ENCODE measurements around the gene RNASEL. TPM values are rescaled to one million over a fixed set of nuclear protein-coding genes. Genes with fewer than 3 reads are reported as not detected.
A peak's percentile ranks its signal among the peaks of the same experiment; 100 is the strongest.

The RNASEL gene
- total RNA-seq, 1 donor from 2014 or later, result 4.0 TPM

DNA sequence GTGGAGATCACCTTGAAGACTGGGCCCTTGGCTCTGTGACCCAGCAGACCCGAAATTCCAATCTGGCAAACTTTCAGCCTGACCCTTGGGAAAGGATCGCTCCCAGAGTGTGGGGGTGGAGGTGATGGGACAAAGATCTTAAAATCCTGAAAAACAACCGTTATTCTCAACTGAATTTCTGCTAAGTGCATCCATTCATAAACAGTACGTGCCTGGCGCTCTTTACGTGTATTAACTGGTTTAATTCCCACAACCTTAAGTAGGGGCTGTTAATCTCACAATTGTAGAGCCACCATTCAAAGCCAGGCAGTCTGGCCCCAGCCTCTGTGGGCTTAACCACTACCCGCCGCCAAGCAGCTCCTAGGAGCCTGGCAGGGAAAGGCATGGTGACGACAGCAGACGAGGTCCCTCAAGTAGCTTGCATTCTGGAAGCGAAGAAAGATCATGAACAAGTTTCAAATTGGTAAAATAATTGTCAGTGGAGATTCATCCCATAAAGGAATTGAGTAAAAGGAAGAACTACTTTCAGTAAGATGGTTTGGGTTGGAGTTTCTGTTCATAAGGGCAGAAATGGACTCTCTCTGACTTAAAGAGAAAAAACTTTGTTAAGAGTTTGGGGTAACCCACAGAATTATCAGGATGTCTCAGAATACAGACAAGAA, 26.5 kb upstream of the RNASEL start:
- DNase-seq (ENCODE audit: low spot score), result no peak
- peak overlapping the region; percentile 76 for H3K4me3 Mint-ChIP-seq (ENCODE audit: unreplicated experiment)
- peaks cover 67% of the 10 kb centered on the region for H3K4me1 Mint-ChIP-seq (ENCODE audit: low read depth)
- TF ChIP-seq CTCF (IDR thresholded peaks at IDR 0.05), result no peak
- no peaks in the 10 kb centered on the region for H3K27me3 Mint-ChIP-seq (ENCODE audit: low read depth)
- H3K36me3 Mint-ChIP-seq (ENCODE audit: low read depth), result no peaks in the 10 kb centered on the region
- H3K9me3 Mint-ChIP-seq (ENCODE audit: low read depth), result no peaks in the 10 kb centered on the region
- peak overlapping the region; percentile 99 for H3K27ac Mint-ChIP-seq (ENCODE audit: unreplicated experiment)

DNA sequence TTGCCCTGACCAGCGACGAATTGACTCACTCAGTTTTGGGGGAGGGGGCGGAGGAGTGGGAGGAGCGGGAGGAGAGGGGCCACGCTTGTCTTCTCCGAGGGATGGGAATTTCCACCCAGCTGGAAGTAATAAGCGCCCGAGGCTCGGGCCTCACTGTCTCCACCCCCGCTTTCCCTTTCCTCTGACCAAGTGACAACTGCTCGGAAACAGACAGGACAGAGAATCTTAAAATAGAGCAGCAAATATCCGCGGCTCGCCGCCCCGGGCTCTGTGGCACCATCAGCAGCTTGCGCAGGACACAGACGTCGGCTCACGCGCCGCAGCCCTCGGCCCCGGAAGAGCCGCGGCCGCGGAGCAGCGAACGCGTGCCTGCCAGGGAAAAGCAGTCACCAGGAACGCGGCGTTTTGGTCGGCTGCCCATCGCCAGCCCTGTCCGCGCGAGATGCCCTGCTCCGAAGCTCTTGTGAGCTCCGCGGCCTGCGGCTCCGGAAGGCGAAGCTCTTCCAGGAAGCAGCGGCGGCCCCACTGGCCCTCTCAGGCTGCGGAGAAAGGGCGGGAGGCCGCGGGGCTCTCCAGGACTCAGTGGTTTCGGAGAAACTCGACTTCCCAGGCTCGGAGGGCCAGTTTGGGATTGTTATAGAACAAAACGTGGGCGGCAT, 25.9 kb upstream of the RNASEL start:
- Mint-ChIP-seq H3K27ac (ENCODE audit: unreplicated experiment) (peak overlapping the region; percentile 99), H3K4me3 (ENCODE audit: unreplicated experiment) (peak overlapping the region; percentile 76), H3K4me1 (ENCODE audit: low read depth) (peaks cover 74% of the 10 kb centered on the region), H3K27me3 (ENCODE audit: low read depth) (no peaks in the 10 kb centered on the region), H3K36me3 (ENCODE audit: low read depth) (no peaks in the 10 kb centered on the region), H3K9me3 (ENCODE audit: low read depth) (no peaks in the 10 kb centered on the region)
- TF ChIP-seq CTCF (IDR thresholded peaks at IDR 0.05), result no peak
- DNase-seq (ENCODE audit: low spot score), result no peak

GRCh38 chr1:182611787-182612186, 22.7 kb upstream of the RNASEL start:
- DNase-seq (ENCODE audit: low spot score), result no peak
- no peaks in the 10 kb centered on the region for H3K27me3 Mint-ChIP-seq (ENCODE audit: low read depth)
- H3K4me3 Mint-ChIP-seq (ENCODE audit: unreplicated experiment), result no peak overlapping the region
- peaks cover 60% of the 10 kb centered on the region for H3K4me1 Mint-ChIP-seq (ENCODE audit: low read depth)
- no peak for TF ChIP-seq CTCF (IDR thresholded peaks at IDR 0.05)
- H3K36me3 Mint-ChIP-seq (ENCODE audit: low read depth), result no peaks in the 10 kb centered on the region
- H3K9me3 Mint-ChIP-seq (ENCODE audit: low read depth), result no peaks in the 10 kb centered on the region
- H3K27ac Mint-ChIP-seq (ENCODE audit: unreplicated experiment), result no peak overlapping the region

DNA sequence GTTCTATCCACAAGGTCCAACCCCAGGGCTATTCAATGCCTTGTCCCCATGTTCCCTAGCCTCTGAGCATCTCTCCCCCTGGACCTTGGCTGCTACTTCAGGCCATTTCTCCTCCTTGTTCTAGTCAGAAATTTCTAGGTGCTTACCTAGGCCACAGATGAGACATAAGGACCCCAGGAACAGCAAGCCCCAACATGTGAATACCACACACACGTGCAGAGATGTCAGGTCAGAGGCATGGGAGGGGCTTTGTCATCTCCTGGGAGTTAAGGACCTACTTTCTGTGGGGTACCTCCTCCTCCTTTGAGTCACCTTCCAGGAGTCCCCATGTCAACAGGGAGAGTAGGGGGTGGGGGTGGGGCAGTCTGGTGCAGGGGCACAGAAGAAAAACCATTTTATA, 22.3 kb upstream of the RNASEL start:
- H3K9me3 Mint-ChIP-seq (ENCODE audit: low read depth), result no peaks in the 10 kb centered on the region
- H3K27ac Mint-ChIP-seq (ENCODE audit: unreplicated experiment), result no peak overlapping the region
- no peaks in the 10 kb centered on the region for H3K27me3 Mint-ChIP-seq (ENCODE audit: low read depth)
- no peak for DNase-seq (ENCODE audit: low spot score)
- no peak for TF ChIP-seq CTCF (IDR thresholded peaks at IDR 0.05)
- no peaks in the 10 kb centered on the region for H3K36me3 Mint-ChIP-seq (ENCODE audit: low read depth)
- no peak overlapping the region for H3K4me3 Mint-ChIP-seq (ENCODE audit: unreplicated experiment)
- H3K4me1 Mint-ChIP-seq (ENCODE audit: low read depth), result peaks cover 55% of the 10 kb centered on the region

- Mint-ChIP-seq H3K9me3 (ENCODE audit: low read depth) (no peaks in the 10 kb centered on the region), H3K4me3 (ENCODE audit: unreplicated experiment) (no peak overlapping the region), H3K4me1 (ENCODE audit: low read depth) (peaks cover 49% of the 10 kb centered on the region), H3K36me3 (ENCODE audit: low read depth) (no peaks in the 10 kb centered on the region), H3K27ac (ENCODE audit: unreplicated experiment) (peak overlapping the region; percentile 46), H3K27me3 (ENCODE audit: low read depth) (no peaks in the 10 kb centered on the region)
- DNase-seq (ENCODE audit: low spot score), result no peak
- no peak for TF ChIP-seq CTCF (IDR thresholded peaks at IDR 0.05)
Observed at GRCh38 chr1:182610606-182611194, 21.6 kb upstream of the RNASEL start.
